ENCODE data around the gene HNRNPUL2. TPM values are rescaled to one million over a fixed set of nuclear protein-coding genes. Genes with fewer than 3 reads are reported as not detected.

Gene HNRNPUL2
- total and polyA plus RNA-seq, 9 of the 15 experiments (the other 6 are each of a cell fraction or from before 2014, with no cell fraction given) = 0.89 to 44.3 (median 15.2) TPM

- DNase-seq (ENCODE audit: extremely low read depth in 1 of 4, low spot score in 3 of 4) = peak in 1 of 4 experiments; percentile 24
- H3K4me2 ChIP-seq (ENCODE audit: insufficient read depth, low read length) = no peak overlapping the region
- peaks cover 6% of the 10 kb centered on the region; the same call in 1 of the 2 replicates for H4K20me1 ChIP-seq (replicated peaks; ENCODE audit: control insufficient read depth, insufficient read depth, low read length)
- TF ChIP-seq SNAPC5 (CRISPR knock-in tag; IDR thresholded peaks at IDR 0.05) = no peak
- peak in 2 of 3 experiments; percentile 24 to 25; a peak in 1 of 6 replicates for TF ChIP-seq CTCF (IDR thresholded peaks at IDR 0.05 in 2 of 3, conservative IDR thresholded peaks at IDR 0.05 in 1 of 3; ENCODE audit: insufficient read depth in 2 of 3, low read depth in 1 of 3, low read length in 3 of 3)
- peak; percentile 73; the same call in 1 of the 2 replicates for TF ChIP-seq ZBTB33 (CRISPR knock-in tag; IDR thresholded peaks at IDR 0.05)
- TF ChIP-seq SP1 (CRISPR knock-in tag; IDR thresholded peaks at IDR 0.05) = no peak
- no peaks in the 10 kb centered on the region for H3K9me1 ChIP-seq (ENCODE audit: control insufficient read depth, insufficient read depth, low read length)
- in situ Hi-C loops (cut with MboI) = no loop called here
- TSS peak; percentile 38 for BruUV-seq (replicated peaks)
- H3K27ac ChIP-seq (ENCODE audit: extremely low read depth, low read depth, low read length) = no peak overlapping the region
- POLR2A ChIA-PET = interaction anchor here (1.1 kb wide), 1 partner anchor 120 kb away, joined by 3 read pairs; no protein-coding TSS in a partner anchor
- no peak; the same call in 2 of the 3 replicates for ATAC-seq
- peaks cover 74% of the 10 kb centered on the region for H3K79me2 ChIP-seq (ENCODE audit: control insufficient read depth, insufficient read depth, low read length)
- H3K36me3 ChIP-seq (ENCODE audit: control insufficient read depth, insufficient read depth, low read length) = peaks cover 90% of the 10 kb centered on the region
- CTCF ChIA-PET (ENCODE audit: low intra/inter-chr PET ratio) = no interaction called here
- no peak overlapping the region for H3K4me3 ChIP-seq
- H2AFZ ChIP-seq (ENCODE audit: low read depth, low read length) = no peak overlapping the region
- intact Hi-C loops (cut with micrococcal nuclease) = loop anchor here (10.0 kb wide), 1 partner anchor 123 kb away; no protein-coding TSS in a partner anchor
- no peaks in the 10 kb centered on the region for H3K27me3 ChIP-seq (ENCODE audit: control insufficient read depth in 2 of 2, insufficient read depth in 2 of 2, low read length in 2 of 2)
- 96% methylated on average over 7 of the region's 7 CpGs for WGBS (ENCODE audit: insufficient coverage, low coverage, missing lambda C conversion rate)
- no peaks in the 10 kb centered on the region for H3K9me3 ChIP-seq (replicated peaks; ENCODE audit: control insufficient read depth, insufficient read depth, low read depth, low read length)
- FAIRE-seq = no peak
- H3K9ac ChIP-seq (ENCODE audit: insufficient read depth in 1 of 2, low read depth in 2 of 2, low read length in 2 of 2) = no peak overlapping the region
- H3K4me1 ChIP-seq (replicated peaks in 1 of 2; ENCODE audit: control insufficient read depth in 2 of 2, insufficient read depth in 2 of 2, low read length in 2 of 2) = peaks cover 8 to 9% of the 10 kb centered on the region in 2 experiments; a peak in 4 of 5 replicates
These were observed 5.3 kb downstream of the HNRNPUL2 start for GRCh38 chr11:62721994-62722393.
